ENCODE results near the gene MYO3B.

The MYO3B gene

DNA sequence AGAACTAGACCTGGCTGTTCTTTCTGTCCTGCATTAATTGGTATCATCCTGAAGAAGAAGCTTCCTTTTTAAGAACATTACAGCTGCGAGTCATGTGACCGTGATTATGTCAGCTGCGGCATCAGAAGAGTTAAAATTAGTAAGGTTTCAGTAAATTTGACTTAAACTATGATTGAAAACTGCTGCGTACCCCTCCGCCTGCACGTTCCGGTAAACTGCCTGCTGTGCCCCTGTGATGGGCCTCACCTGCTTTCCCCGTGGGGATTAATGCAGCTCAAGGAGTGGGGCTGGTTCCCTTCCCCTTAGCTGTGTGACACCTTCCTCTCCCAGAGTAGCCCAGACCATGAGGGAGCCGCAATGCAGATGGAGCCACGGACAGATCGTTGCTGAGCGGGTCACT, 36.1 kb upstream of the MYO3B start:
- H3K9me3 ChIP-seq (replicated peaks; ENCODE audit: insufficient read depth, low read length): no peaks in the 10 kb centered on the region; the same call in 1 of the 2 replicates
- H3K36me3 ChIP-seq (replicated peaks; ENCODE audit: insufficient read depth, low read length): no peaks in the 10 kb centered on the region
- no peak overlapping the region for H2AFZ ChIP-seq (ENCODE audit: low read length)
- no peaks in the 10 kb centered on the region for H3K9me2 ChIP-seq (replicated peaks; ENCODE audit: insufficient read depth, low read length)
- TF ChIP-seq EZH2 (optimal IDR thresholded peaks at IDR 0.05; ENCODE audit: low read depth, low read length) (no peak), EZH2phosphoT487 (IDR thresholded peaks at IDR 0.05; ENCODE audit: low read length) (no peak)
- TF ChIP-seq, protein P1, sequence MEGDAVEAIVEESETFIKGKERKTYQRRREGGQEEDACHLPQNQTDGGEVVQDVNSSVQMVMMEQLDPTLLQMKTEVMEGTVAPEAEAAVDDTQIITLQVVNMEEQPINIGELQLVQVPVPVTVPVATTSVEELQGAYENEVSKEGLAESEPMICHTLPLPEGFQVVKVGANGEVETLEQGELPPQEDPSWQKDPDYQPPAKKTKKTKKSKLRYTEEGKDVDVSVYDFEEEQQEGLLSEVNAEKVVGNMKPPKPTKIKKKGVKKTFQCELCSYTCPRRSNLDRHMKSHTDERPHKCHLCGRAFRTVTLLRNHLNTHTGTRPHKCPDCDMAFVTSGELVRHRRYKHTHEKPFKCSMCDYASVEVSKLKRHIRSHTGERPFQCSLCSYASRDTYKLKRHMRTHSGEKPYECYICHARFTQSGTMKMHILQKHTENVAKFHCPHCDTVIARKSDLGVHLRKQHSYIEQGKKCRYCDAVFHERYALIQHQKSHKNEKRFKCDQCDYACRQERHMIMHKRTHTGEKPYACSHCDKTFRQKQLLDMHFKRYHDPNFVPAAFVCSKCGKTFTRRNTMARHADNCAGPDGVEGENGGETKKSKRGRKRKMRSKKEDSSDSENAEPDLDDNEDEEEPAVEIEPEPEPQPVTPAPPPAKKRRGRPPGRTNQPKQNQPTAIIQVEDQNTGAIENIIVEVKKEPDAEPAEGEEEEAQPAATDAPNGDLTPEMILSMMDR (IDR thresholded peaks at IDR 0.05; ENCODE audit: low read length): no peak
- no peaks in the 10 kb centered on the region for H4K20me1 ChIP-seq (ENCODE audit: insufficient read depth, low read length)
- H3K4me1 ChIP-seq (ENCODE audit: low read length): no peaks in the 10 kb centered on the region
- H3K27me3 ChIP-seq (replicated peaks; ENCODE audit: insufficient read depth, low read length): no peaks in the 10 kb centered on the region
- H3F3A ChIP-seq (ENCODE audit: insufficient read depth, low read length): no peaks in the 10 kb centered on the region
- H3K9ac ChIP-seq (ENCODE audit: low read length): no peak overlapping the region
- no peak overlapping the region for H3K4me2 ChIP-seq (ENCODE audit: low read depth, low read length)
- no peak for DNase-seq
- H3K4me3 ChIP-seq (ENCODE audit: low read length): no peak overlapping the region
- no peaks in the 10 kb centered on the region for H3K79me2 ChIP-seq (ENCODE audit: low read length)
- no peak overlapping the region for H3K27ac ChIP-seq (ENCODE audit: low read length)

DNA sequence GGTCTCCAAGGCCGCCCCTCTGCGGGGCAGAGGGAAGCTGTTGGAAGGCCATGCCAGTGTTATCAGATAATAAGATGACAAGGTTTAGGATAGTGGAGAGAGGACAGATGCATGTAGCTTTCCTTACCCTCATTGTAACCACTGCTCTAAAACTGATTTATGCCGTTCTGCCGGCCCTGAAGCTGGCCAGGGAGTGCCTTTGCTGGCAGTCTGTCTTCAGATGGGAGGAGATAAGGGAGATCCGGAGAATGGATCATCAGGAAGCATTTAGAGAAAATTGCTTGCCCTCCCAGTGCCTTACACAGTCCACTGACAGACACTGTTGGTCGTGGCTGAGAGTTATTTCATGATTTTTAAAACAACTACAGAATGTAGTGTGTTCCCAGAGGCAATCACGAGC, 35.4 kb upstream of the MYO3B start:
- Histone ChIP-seq H3K9ac (ENCODE audit: low read length) (no peak overlapping the region), H3K9me2 (replicated peaks; ENCODE audit: insufficient read depth, low read length) (no peaks in the 10 kb centered on the region), H3K4me2 (ENCODE audit: low read depth, low read length) (no peak overlapping the region), H3K36me3 (replicated peaks; ENCODE audit: insufficient read depth, low read length) (no peaks in the 10 kb centered on the region), H4K20me1 (ENCODE audit: insufficient read depth, low read length) (no peaks in the 10 kb centered on the region), H3K4me1 (ENCODE audit: low read length) (no peaks in the 10 kb centered on the region), H3F3A (ENCODE audit: insufficient read depth, low read length) (no peaks in the 10 kb centered on the region), H3K27ac (ENCODE audit: low read length) (no peak overlapping the region), H3K79me2 (ENCODE audit: low read length) (no peaks in the 10 kb centered on the region), H2AFZ (ENCODE audit: low read length) (no peak overlapping the region), H3K4me3 (ENCODE audit: low read length) (no peak overlapping the region), H3K9me3 (replicated peaks; ENCODE audit: insufficient read depth, low read length) (no peaks in the 10 kb centered on the region; the same call in 1 of the 2 replicates), H3K27me3 (replicated peaks; ENCODE audit: insufficient read depth, low read length) (no peaks in the 10 kb centered on the region)
- TF ChIP-seq EZH2phosphoT487 (IDR thresholded peaks at IDR 0.05; ENCODE audit: low read length) (no peak), EZH2 (optimal IDR thresholded peaks at IDR 0.05; ENCODE audit: low read depth, low read length) (no peak)
- TF ChIP-seq, protein P1 (IDR thresholded peaks at IDR 0.05; ENCODE audit: low read length): no peak
- no peak for DNase-seq

DNA sequence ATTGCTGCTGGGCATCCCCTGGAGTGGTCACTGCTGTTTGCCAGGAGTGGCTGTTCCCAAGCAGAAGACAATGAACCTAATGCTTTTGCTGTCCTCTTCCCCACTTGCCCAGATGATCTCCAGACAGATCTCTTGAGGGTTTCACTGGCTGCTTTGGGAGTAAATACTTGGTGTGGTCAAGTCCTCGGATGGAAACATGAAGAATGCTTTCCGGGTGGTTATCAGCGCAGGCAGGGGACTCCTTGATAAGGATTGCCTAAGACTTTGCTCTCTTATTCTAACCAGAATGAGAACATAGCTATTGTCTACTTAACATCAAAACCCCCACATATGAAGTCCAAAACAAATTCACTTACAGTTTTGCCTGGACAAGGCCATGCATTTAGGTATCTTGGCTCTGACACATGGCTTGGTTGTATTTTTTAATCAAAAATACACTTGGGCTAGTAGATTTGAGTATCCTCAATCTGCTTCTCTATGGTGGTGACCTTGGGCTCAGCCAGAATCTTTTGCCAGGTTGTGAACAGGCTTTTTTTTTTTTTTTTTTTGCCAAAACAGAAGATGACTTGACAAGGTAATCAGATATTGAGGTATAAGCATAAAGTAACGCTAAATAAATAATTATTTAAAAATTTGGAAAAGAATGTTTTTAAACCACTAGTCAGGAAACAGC, 34.8 kb upstream of the MYO3B start:
- Histone ChIP-seq H3K4me2 (ENCODE audit: low read depth, low read length) (no peak overlapping the region), H3K27ac (ENCODE audit: low read length) (no peak overlapping the region)

More for the DNA sequence above, 34.8 kb upstream of the MYO3B start:
- H3K9ac ChIP-seq (ENCODE audit: low read length): no peak overlapping the region
- H3K4me3 ChIP-seq (ENCODE audit: low read length): no peak overlapping the region
- no peak for DNase-seq
- TF ChIP-seq EZH2phosphoT487 (IDR thresholded peaks at IDR 0.05; ENCODE audit: low read length): no peak
- TF ChIP-seq, protein P1 (IDR thresholded peaks at IDR 0.05; ENCODE audit: low read length): no peak
- TF ChIP-seq EZH2 (optimal IDR thresholded peaks at IDR 0.05; ENCODE audit: low read depth, low read length): no peak
- H3K79me2 ChIP-seq (ENCODE audit: low read length): no peaks in the 10 kb centered on the region
- no peaks in the 10 kb centered on the region for H3K9me2 ChIP-seq (replicated peaks; ENCODE audit: insufficient read depth, low read length)
- no peak overlapping the region for H2AFZ ChIP-seq (ENCODE audit: low read length)
- H3K27me3 ChIP-seq (replicated peaks; ENCODE audit: insufficient read depth, low read length): no peaks in the 10 kb centered on the region
- H3K36me3 ChIP-seq (replicated peaks; ENCODE audit: insufficient read depth, low read length): no peaks in the 10 kb centered on the region
- no peaks in the 10 kb centered on the region; the same call in 1 of the 2 replicates for H3K9me3 ChIP-seq (replicated peaks; ENCODE audit: insufficient read depth, low read length)
- H4K20me1 ChIP-seq (ENCODE audit: insufficient read depth, low read length): no peaks in the 10 kb centered on the region
- no peaks in the 10 kb centered on the region for H3F3A ChIP-seq (ENCODE audit: insufficient read depth, low read length)
- H3K4me1 ChIP-seq (ENCODE audit: low read length): no peaks in the 10 kb centered on the region
